CD4-positive, alpha-beta T cell treated with Interleukin-6 at 100 ng/mL for 8 hours (primary cell): Measurements from ENCODE around the gene EFCAB3.
"Not testable (repeated sequence)": the region's sequence is repeated elsewhere in the genome, so short reads cannot be mapped to it uniquely, and the experiment has no call there.

ENCODE experiments used
- DNase-seq: peaks from one replicate; pipeline ENCODE4 v3.0.0-alpha.2; 2020; ENCODE audit warnings: mixed read lengths, low spot score

The EFCAB3 gene

GRCh38 chr17:62465271-62465670 lies 84.9 kb downstream of the EFCAB3 start:
- not testable (repeated sequence) for DNase-seq
